ENCODE measurements around the gene SLC25A13.

The SLC25A13 gene

GRCh38 chr7:96285579-96285978 is 36.3 kb downstream of the SLC25A13 start:
- TF ChIP-seq CTCF (IDR thresholded peaks at IDR 0.05; ENCODE audit: insufficient read depth, low read depth, low read length, missing control alignments): no peak
- peak; percentile 7 for DNase-seq (ENCODE audit: low read depth)
- H3K4me3 ChIP-seq (ENCODE audit: low read depth, low read length): no peak overlapping the region

GRCh38 chr7:96284835-96285234 is 37.1 kb downstream of the SLC25A13 start:
- DNase-seq (ENCODE audit: low read depth): peak; percentile 30
- no peak overlapping the region for H3K4me3 ChIP-seq (ENCODE audit: low read depth, low read length)
- TF ChIP-seq CTCF (IDR thresholded peaks at IDR 0.05; ENCODE audit: insufficient read depth, low read depth, low read length, missing control alignments): no peak

- no peak overlapping the region for H3K4me3 ChIP-seq (ENCODE audit: low read depth, low read length)
- DNase-seq (ENCODE audit: low read depth): no peak
- TF ChIP-seq CTCF (IDR thresholded peaks at IDR 0.05; ENCODE audit: insufficient read depth, low read depth, low read length, missing control alignments): no peak
These were observed 37.7 kb downstream of the SLC25A13 start for GRCh38 chr7:96284240-96284639.

GRCh38 chr7:96282835-96283234 is 39.1 kb downstream of the SLC25A13 start:
- no peak for DNase-seq (ENCODE audit: low read depth)
- no peak overlapping the region for H3K4me3 ChIP-seq (ENCODE audit: low read depth, low read length)
- TF ChIP-seq CTCF (IDR thresholded peaks at IDR 0.05; ENCODE audit: insufficient read depth, low read depth, low read length, missing control alignments): no peak

GRCh38 chr7:96277921-96278320 is 44.0 kb downstream of the SLC25A13 start:
- DNase-seq (ENCODE audit: low read depth): no peak
- H3K4me3 ChIP-seq (ENCODE audit: low read depth, low read length): no peak overlapping the region
- TF ChIP-seq CTCF (IDR thresholded peaks at IDR 0.05; ENCODE audit: insufficient read depth, low read depth, low read length, missing control alignments): no peak

- no peak for TF ChIP-seq CTCF (IDR thresholded peaks at IDR 0.05; ENCODE audit: insufficient read depth, low read depth, low read length, missing control alignments)
- H3K4me3 ChIP-seq (ENCODE audit: low read depth, low read length): no peak overlapping the region
- DNase-seq (ENCODE audit: low read depth): no peak
These were observed 45.9 kb downstream of the SLC25A13 start for GRCh38 chr7:96276019-96276418.

GRCh38 chr7:96273716-96274115 is 48.2 kb downstream of the SLC25A13 start:
- TF ChIP-seq CTCF (IDR thresholded peaks at IDR 0.05; ENCODE audit: insufficient read depth, low read depth, low read length, missing control alignments): no peak
- no peak for DNase-seq (ENCODE audit: low read depth)

More at GRCh38 chr7:96273716-96274115, 48.2 kb downstream of the SLC25A13 start:
- H3K4me3 ChIP-seq (ENCODE audit: low read depth, low read length): no peak overlapping the region
